GM03348 (cell line): ENCODE data around the gene NACC2.
"Not testable (repeated sequence)": the region's sequence is repeated elsewhere in the genome, so short reads cannot be mapped to it uniquely, and the experiment has no call there.

Source experiments
- DNase-seq: peaks from one replicate; pipeline ENCODE4 v3.0.0; 2012; ENCODE audit warnings: low spot score

Gene NACC2

GRCh38 chr9:135976531-135976930, 118.6 kb downstream of the NACC2 start:
- no peak for DNase-seq

GRCh38 chr9:135975834-135976233, 119.3 kb downstream of the NACC2 start:
- no peak for DNase-seq

GRCh38 chr9:135974220-135974573, 120.9 kb downstream of the NACC2 start:
- no peak for DNase-seq

GRCh38 chr9:135973277-135974219, 121.5 kb downstream of the NACC2 start:
- no peak for DNase-seq

- no peak for DNase-seq
Measured at GRCh38 chr9:135971892-135972291, 123.2 kb downstream of the NACC2 start.

GRCh38 chr9:135971111-135971766, 123.8 kb downstream of the NACC2 start:
- DNase-seq = peak; percentile 63

GRCh38 chr9:135970128-135970815, 124.8 kb downstream of the NACC2 start:
- no peak for DNase-seq

GRCh38 chr9:135969064-135969683, 125.9 kb downstream of the NACC2 start:
- DNase-seq = no peak

GRCh38 chr9:135968601-135969000, 126.5 kb downstream of the NACC2 start:
- no peak for DNase-seq

GRCh38 chr9:135968083-135968476, 127.0 kb downstream of the NACC2 start:
- no peak for DNase-seq

- not testable (repeated sequence) for DNase-seq
Measured at GRCh38 chr9:135966916-135967260, 128.2 kb downstream of the NACC2 start.

- no peak for DNase-seq
Measured at GRCh38 chr9:135965124-135965756, 129.8 kb downstream of the NACC2 start.

- DNase-seq = no peak
Measured at GRCh38 chr9:135963938-135964337, 131.2 kb downstream of the NACC2 start.

- no peak for DNase-seq
Measured at GRCh38 chr9:135963338-135963737, 131.8 kb downstream of the NACC2 start.

- no peak for DNase-seq
Measured at GRCh38 chr9:135962696-135963307, 132.3 kb downstream of the NACC2 start.

- DNase-seq = no peak
Measured at GRCh38 chr9:135961811-135962695, 133.0 kb downstream of the NACC2 start.

GRCh38 chr9:135961277-135961715, 133.8 kb downstream of the NACC2 start, which contains the start of gene UBAC1:
UBAC1 (minus strand) TSS chr9:135961373; CDS start chr9:135961162, 211 bp downstream.
- DNase-seq = peak; percentile 99

GRCh38 chr9:135960411-135961276, 134.4 kb downstream of the NACC2 start:
- peak; percentile 72 for DNase-seq

GRCh38 chr9:135959814-135960213, 135.3 kb downstream of the NACC2 start:
- DNase-seq = no peak
